Gastroesophageal sphincter (tissue), 4 donors: ENCODE results near the gene ADCY2. TPM values are rescaled to one million over a fixed set of nuclear protein-coding genes. Genes with fewer than 3 reads are reported as not detected.

Source experiments
- ATAC-seq: fragments of 150-250 bp; one replicate; pipeline ENCODE4 v1.9.1; 2016; ENCODE audit warnings: mild to moderate bottlenecking, moderate library complexity
- H3K27ac ChIP-seq, 4 donors: fragments of 200-600 bp; sonication (generic) in 3 of 4; 1 replicate in 3 of 4; 2 replicates in 1 of 4; pipeline ENCODE4 v1.5.1; 2016 to 2019
- H3K27me3 ChIP-seq: fragments of 200-600 bp; sonication (generic); one replicate; pipeline ENCODE4 v1.5.1; 2019
- H3K36me3 ChIP-seq, 2 donors: fragments of 200-600 bp; sonication (generic); one replicate each; pipeline ENCODE4 v1.5.1; 2019; ENCODE audit warnings: control low read depth in 1 of 2
- H3K4me1 ChIP-seq, 3 donors: fragments of 200-600 bp; sonication (generic); 1 replicate in 2 of 3; 2 replicates in 1 of 3; pipeline ENCODE4 v1.5.1; 2016 to 2019; ENCODE audit warnings: control low read depth in 2 of 3
- H3K4me3 ChIP-seq, 2 donors: fragments of 200-600 bp; sonication (generic); one replicate each; pipeline ENCODE4 v1.5.1; 2019; ENCODE audit warnings: mild to moderate bottlenecking in 1 of 2, moderate library complexity in 1 of 2
- H3K9me3 ChIP-seq, 3 donors: fragments of 200-600 bp; sonication (generic); one replicate each; pipeline ENCODE4 v1.5.1; 2017 to 2019; ENCODE audit warnings: control low read depth in 2 of 3
- CTCF ChIP-seq, 4 experiments: fragments of 200-600 bp in 2 of 4; fragments of 450-650 bp in 2 of 4; sonication (generic) in 1 of 4; IDR thresholded peaks; one replicate each; pipeline ENCODE4 v1.5.1; 2017 to 2019; ENCODE audit warnings: antibody characterized with exemption in 4 of 4, mild to moderate bottlenecking in 2 of 4, moderate library complexity in 2 of 4
- EP300 ChIP-seq: sonication (generic); formaldehyde crosslinking; IDR thresholded peaks from one replicate; pipeline ENCODE4 v1.6.1; 2017; ENCODE audit warnings: antibody characterized with exemption, mild to moderate bottlenecking
- POLR2A ChIP-seq, 2 donors: fragments of 450-650 bp; IDR thresholded peaks; one replicate each; pipeline ENCODE4 v1.6.1; 2017; ENCODE audit warnings: antibody characterized with exemption in 2 of 2, mild to moderate bottlenecking in 2 of 2, moderate library complexity in 1 of 2
- POLR2AphosphoS5 ChIP-seq: sonication (generic); formaldehyde crosslinking; IDR thresholded peaks from one replicate; pipeline ENCODE4 v1.6.1; 2017; ENCODE audit warnings: antibody characterized with exemption
- WGBS, 2 donors: methylation state at CpG; one replicate each; pipeline ENCODE4 v1.1.5; 2018; ENCODE audit warnings: low coverage in 1 of 2; 5-methylcytosine and 5-hydroxymethylcytosine counted together
- total RNA-seq, 4 donors: library from RNA; depleted of rRNA; stranded (reverse); fragments of >200 nt; gene quantifications; one replicate each; pipeline ENCODE4 v1.1.0, GENCODE V29; 2016

Gene ADCY2
- total RNA-seq, 4 donors from 2014 or later, result 5.8 to 15.9 (median 8.9) TPM

GRCh38 chr5:7375457-7375856 lies 20.5 kb upstream of the ADCY2 start:
- H3K27me3 ChIP-seq, result no peaks in the 10 kb centered on the region
- no peak for TF ChIP-seq EP300
- TF ChIP-seq POLR2A (IDR thresholded peaks at IDR 0.05), result no peak
- TF ChIP-seq POLR2AphosphoS5, result no peak
- no peak for TF ChIP-seq CTCF (IDR thresholded peaks at IDR 0.05)
- H3K4me3 ChIP-seq, result no peak overlapping the region
- no peaks in the 10 kb centered on the region for H3K9me3 ChIP-seq
- no peaks in the 10 kb centered on the region for H3K4me1 ChIP-seq
- no peak overlapping the region for H3K27ac ChIP-seq
- no peaks in the 10 kb centered on the region for H3K36me3 ChIP-seq
- 50 to 51% methylated on average over 4 of the region's 4 CpGs for WGBS, 2 donors
- no peak for ATAC-seq

- TF ChIP-seq CTCF (IDR thresholded peaks at IDR 0.05), result no peak
- TF ChIP-seq POLR2A (IDR thresholded peaks at IDR 0.05), result no peak
- no peak for TF ChIP-seq EP300
- TF ChIP-seq POLR2AphosphoS5, result no peak
- 59 to 75% methylated on average over 3 of the region's 3 CpGs for WGBS, 2 donors
- ATAC-seq, result peak; percentile 19
- Histone ChIP-seq H3K27ac (no peak overlapping the region), H3K36me3 (no peaks in the 10 kb centered on the region), H3K4me1 (no peaks in the 10 kb centered on the region), H3K27me3 (peaks cover 3% of the 10 kb centered on the region), H3K4me3 (no peak overlapping the region), H3K9me3 (no peaks in the 10 kb centered on the region)
These were observed 19.1 kb upstream of the ADCY2 start for GRCh38 chr5:7376871-7377270.

- no peak for ATAC-seq
- Histone ChIP-seq H3K4me1 (no peaks in the 10 kb centered on the region), H3K4me3 (no peak overlapping the region), H3K27me3 (peaks cover 3% of the 10 kb centered on the region), H3K9me3 (no peaks in the 10 kb centered on the region), H3K27ac (no peak overlapping the region), H3K36me3 (no peaks in the 10 kb centered on the region)
- WGBS, 2 donors, result 43 to 44% methylated on average over 2 of the region's 2 CpGs
- TF ChIP-seq EP300 (no peak), POLR2AphosphoS5 (no peak), CTCF (IDR thresholded peaks at IDR 0.05) (no peak), POLR2A (IDR thresholded peaks at IDR 0.05) (no peak)
These were observed 18.2 kb upstream of the ADCY2 start for GRCh38 chr5:7377761-7378160.

GRCh38 chr5:7382588-7382987 lies 13.3 kb upstream of the ADCY2 start:
- no peak overlapping the region for H3K27ac ChIP-seq
- no peaks in the 10 kb centered on the region for H3K4me1 ChIP-seq
- TF ChIP-seq POLR2A (IDR thresholded peaks at IDR 0.05) (no peak), CTCF (IDR thresholded peaks at IDR 0.05) (no peak), POLR2AphosphoS5 (no peak), EP300 (no peak)
- H3K27me3 ChIP-seq, result peaks cover 3% of the 10 kb centered on the region
- H3K36me3 ChIP-seq, result no peaks in the 10 kb centered on the region
- H3K4me3 ChIP-seq, result no peak overlapping the region
- no peak for ATAC-seq
- WGBS, 2 donors, result 69 to 73% methylated on average over 2 of the region's 2 CpGs
- H3K9me3 ChIP-seq, result no peaks in the 10 kb centered on the region

- Histone ChIP-seq H3K27me3 (peaks cover 3% of the 10 kb centered on the region), H3K27ac (no peak overlapping the region), H3K9me3 (no peaks in the 10 kb centered on the region), H3K4me3 (no peak overlapping the region), H3K4me1 (peaks cover 0 to 9% (median 0%) of the 10 kb centered on the region in 3 donors), H3K36me3 (no peaks in the 10 kb centered on the region)
- no peak for ATAC-seq
- WGBS, 2 donors, result 80 to 100% methylated on average over 3 to 6 of the region's 6 CpGs
- TF ChIP-seq EP300 (no peak), CTCF (IDR thresholded peaks at IDR 0.05) (no peak), POLR2A (IDR thresholded peaks at IDR 0.05) (no peak), POLR2AphosphoS5 (no peak)
These were observed 10.3 kb upstream of the ADCY2 start for GRCh38 chr5:7385681-7386080.
